GM12878 (cell line): Measurements from ENCODE around the gene TEPSIN. TPM values are rescaled to one million over a fixed set of nuclear protein-coding genes. Genes with fewer than 3 reads are reported as not detected.

Source experiments
- ATAC-seq: fragments of 200-7000 bp; cut with Tn5 transposase; 3 replicates; pipeline ENCODE4 v1.9.1; 2020; ENCODE audit warnings: mild to moderate bottlenecking, moderate library complexity
- BruUV-seq: library from RNA; stranded (reverse); fragments of 400-500 nt; replicated peaks from 2 replicates; lab custom pipeline; 2021; lab: Mats Ljungman, UMichigan
- CTCF ChIA-PET: fragments of 300-600 bp; sonication (Branson Sonifier 250); formaldehyde crosslinking; extraction: SDS; loops from one replicate; lab custom pipeline; 2021; ENCODE audit warnings: inconsistent platforms; lab: Yijun Ruan, JAX
- POLR2A ChIA-PET: fragments of 350-600 bp; formaldehyde crosslinking; extraction: SDS; loops from one replicate; lab custom pipeline; 2021; ENCODE audit warnings: inconsistent platforms; lab: Charles Lee
- RAD21 ChIA-PET: fragments of 300-600 bp; sonication (Branson Sonifier 250); formaldehyde crosslinking; loops from one replicate; lab custom pipeline; 2023; ENCODE audit warnings: antibody characterized with exemption; ENCODE audit not compliant: unreplicated experiment; lab: Charles Lee
- SMC1A ChIA-PET: fragments of 300-600 bp; sonication (Branson Sonifier 250); formaldehyde crosslinking; loops from one replicate; lab custom pipeline; 2023; ENCODE audit not compliant: unreplicated experiment, uncharacterized antibody; lab: Charles Lee
- DNase-seq: peaks from one replicate; pipeline ENCODE4 v3.0.0-alpha.2; 2011; ENCODE audit warnings: low read depth, low spot score
- FAIRE-seq: peaks from 3 replicates; lab custom pipeline; 2011; peaks lifted over from hg19 to GRCh38; lab: Jason Lieb, UNC
- H2AFZ ChIP-seq: 2 replicates; pipeline ENCODE4 v1.6.0; 2011; ENCODE audit warnings: low read depth, low read length, control low read depth; ENCODE audit not compliant: control insufficient read depth
- H3K27ac ChIP-seq: 2 replicates; pipeline ENCODE4 v1.5.1; 2011; ENCODE audit warnings: control low read depth; ENCODE audit not compliant: control insufficient read depth, insufficient read depth
- H3K27me3 ChIP-seq, 2 experiments: replicated peaks in 1 of 2; 2 replicates each; pipeline versions ENCODE4 v1.6.0 to v1.6.1; 2011; ENCODE audit warnings: low read length in 1 of 2; ENCODE audit not compliant: control insufficient read depth in 2 of 2, insufficient read depth in 2 of 2
- H3K36me3 ChIP-seq, 2 experiments: 2 replicates each; pipeline ENCODE4 v1.5.1; 2011; ENCODE audit warnings: low read length in 1 of 2; ENCODE audit not compliant: control insufficient read depth in 2 of 2, insufficient read depth in 2 of 2
- H3K4me1 ChIP-seq: 2 replicates; pipeline ENCODE4 v1.6.1; 2011; ENCODE audit warnings: mild to moderate bottlenecking, low read length, moderate library complexity, mixed read lengths; ENCODE audit not compliant: control insufficient read depth, insufficient read depth
- H3K4me2 ChIP-seq: 2 replicates; pipeline ENCODE4 v1.6.0; 2011; ENCODE audit warnings: control low read depth; ENCODE audit not compliant: control insufficient read depth, insufficient read depth
- H3K4me3 ChIP-seq: fragments of 200-600 bp; sonication (generic); 2 replicates; pipeline ENCODE4 v1.5.1; 2016
- H3K79me2 ChIP-seq: 2 replicates; pipeline ENCODE4 v1.6.0; 2011; ENCODE audit warnings: low read length; ENCODE audit not compliant: control insufficient read depth, insufficient read depth
- H3K9ac ChIP-seq: 2 replicates; pipeline ENCODE4 v1.8.0; 2011; ENCODE audit warnings: low read length, control low read depth, mixed read lengths; ENCODE audit not compliant: control insufficient read depth, insufficient read depth
- H3K9me3 ChIP-seq: replicated peaks from 3 replicates; pipeline ENCODE4 v1.5.1; 2011; ENCODE audit warnings: mild to moderate bottlenecking, low read length; ENCODE audit not compliant: control insufficient read depth, insufficient read depth
- H4K20me1 ChIP-seq: 2 replicates; pipeline ENCODE4 v1.6.0; 2011; ENCODE audit not compliant: control insufficient read depth, insufficient read depth
- BMI1 ChIP-seq: fragments of 450-650 bp; IDR thresholded peaks from 2 replicates; pipeline ENCODE4 v1.6.1; 2016; ENCODE audit warnings: mild to moderate bottlenecking, moderate library complexity, borderline replicate concordance
- CREB1 ChIP-seq: IDR thresholded peaks from 2 replicates; pipeline ENCODE4 v1.6.1; 2012; ENCODE audit warnings: low read depth, mild to moderate bottlenecking, inconsistent platforms
- ETV6 ChIP-seq, 2 experiments: fragments of 450-650 bp in 1 of 2; IDR thresholded peaks in 1 of 2; conservative IDR thresholded peaks in 1 of 2; 2 replicates each; pipeline ENCODE4 v1.6.1; 2014; ENCODE audit warnings: antibody characterized with exemption in 1 of 2, borderline replicate concordance in 1 of 2, low read depth in 1 of 2, mild to moderate bottlenecking in 1 of 2, moderate library complexity in 1 of 2
- IKZF1 ChIP-seq: fragments of 450-650 bp; conservative IDR thresholded peaks from 2 replicates; pipeline ENCODE4 v1.6.1; 2017; ENCODE audit warnings: antibody characterized with exemption, mild to moderate bottlenecking
- JUNB ChIP-seq: IDR thresholded peaks from 2 replicates; pipeline ENCODE4 v1.6.1; 2016; ENCODE audit warnings: antibody characterized with exemption, mild to moderate bottlenecking
- MEF2B ChIP-seq: fragments of 450-650 bp; IDR thresholded peaks from 2 replicates; pipeline ENCODE4 v1.6.1; 2018; ENCODE audit warnings: mild to moderate bottlenecking, moderate library complexity; ENCODE audit not compliant: partially characterized antibody, poor library complexity, severe bottlenecking
- MYC ChIP-seq: IDR thresholded peaks from 2 replicates; pipeline ENCODE4 v1.6.1; 2011; ENCODE audit warnings: mild to moderate bottlenecking, low read length, moderate library complexity, inconsistent platforms; ENCODE audit not compliant: insufficient read depth, insufficient replicate concordance, insufficient read length, severe bottlenecking
- PAX8 ChIP-seq: fragments of 450-650 bp; IDR thresholded peaks from 2 replicates; pipeline ENCODE4 v1.6.1; 2017; ENCODE audit warnings: mild to moderate bottlenecking, moderate library complexity
- RAD51 ChIP-seq: fragments of 450-650 bp; IDR thresholded peaks from 2 replicates; pipeline ENCODE4 v1.6.1; 2016; ENCODE audit warnings: moderate library complexity, mild to moderate bottlenecking, inconsistent platforms
- RBBP5 ChIP-seq: fragments of 200-600 bp; sonication (generic); conservative IDR thresholded peaks from 2 replicates; pipeline ENCODE4 v1.6.1; 2016
- RFX5 ChIP-seq: IDR thresholded peaks from 2 replicates; pipeline ENCODE4 v1.6.1; 2011; ENCODE audit warnings: low read depth, low read length, improper control_type of control experiment
- RUNX3 ChIP-seq: IDR thresholded peaks from 2 replicates; pipeline ENCODE4 v1.6.1; 2012; ENCODE audit warnings: low read length, inconsistent platforms
- SREBF1 ChIP-seq: IDR thresholded peaks from 2 replicates; pipeline ENCODE4 v1.6.1; 2012; ENCODE audit warnings: mild to moderate bottlenecking, low read length
- ZNF24 ChIP-seq: fragments of 450-650 bp; IDR thresholded peaks from 2 replicates; pipeline ENCODE4 v1.6.1; 2017; ENCODE audit warnings: antibody characterized with exemption, mild to moderate bottlenecking
- ZSCAN29 ChIP-seq: fragments of 450-650 bp; IDR thresholded peaks from 2 replicates; pipeline ENCODE4 v1.6.1; 2017; ENCODE audit warnings: mild to moderate bottlenecking, moderate library complexity
- WGBS: methylation state at CpG from one replicate; pipeline ENCODE4 v1.1.6; 2016; ENCODE audit warnings: low lambda C conversion rate; ENCODE audit not compliant: insufficient replicate concordance, insufficient coverage; ENCODE audit errors: missing lambda C conversion rate; 5-methylcytosine and 5-hydroxymethylcytosine counted together
- in situ Hi-C: fragments of 300-500 bp; cut with MboI; formaldehyde crosslinking; loops from 9 replicates; pipeline ENCODE4 v1.14.3; 2018; ENCODE audit warnings: mixed read lengths
- intact Hi-C: fragments of 100-400 bp; cut with micrococcal nuclease; formaldehyde crosslinking; loops from one replicate; pipeline ENCODE4 v1.14.2; 2022; ENCODE audit not compliant: unreplicated experiment
- polyA plus RNA-seq, 11 experiments: library from polyadenylated mRNA; depleted of rRNA in 4 of 11; unstranded in 6 of 11; stranded (reverse) in 5 of 11; fragments of >200 nt; fragmentation: Nextera tagmentation in 4 of 11; fragmentation: Illumina TruSeq in 1 of 11; extraction: Ambion mirVana in 4 of 11; extraction: Trizol in 1 of 11; gene quantifications; 1 replicate in 1 of 11; 2 replicates in 10 of 11; pipeline versions ENCODE4 v1.2.1 to v1.2.3, GENCODE V29; 2011 to 2016; ENCODE audit warnings: inconsistent platforms in 2 of 11, missing spikeins in 2 of 11, low read depth in 1 of 11
- total RNA-seq, 4 experiments: library from RNA; depleted of rRNA in 3 of 4; stranded (reverse); fragments of >200 nt in 3 of 4; fragmentation: Illumina TruSeq in 1 of 4; extraction: Trizol in 1 of 4; gene quantifications; 2 replicates each; pipeline versions ENCODE4 v1.2.1 to v1.2.3, GENCODE V29; 2013 to 2021
- TF ChIP-seq, protein P1 (sequence below): IDR thresholded peaks from 2 replicates; pipeline ENCODE4 v1.6.1; 2012; ENCODE audit warnings: low read depth, low read length, improper control_type of control experiment
- TF ChIP-seq, protein P2 (sequence below): fragments of 450-650 bp; IDR thresholded peaks from 2 replicates; pipeline ENCODE4 v1.6.1; 2016; ENCODE audit warnings: mild to moderate bottlenecking
- TF ChIP-seq, protein P3 (sequence below): IDR thresholded peaks from 2 replicates; pipeline ENCODE4 v1.6.1; 2012; ENCODE audit warnings: low read depth, low read length, improper control_type of control experiment

TEPSIN gene
- total and polyA plus RNA-seq, 10 of the 15 experiments (the other 5 are each of a cell fraction or from before 2014, with no cell fraction given) = 0.87 to 36.7 (median 5.3) TPM

DNA sequence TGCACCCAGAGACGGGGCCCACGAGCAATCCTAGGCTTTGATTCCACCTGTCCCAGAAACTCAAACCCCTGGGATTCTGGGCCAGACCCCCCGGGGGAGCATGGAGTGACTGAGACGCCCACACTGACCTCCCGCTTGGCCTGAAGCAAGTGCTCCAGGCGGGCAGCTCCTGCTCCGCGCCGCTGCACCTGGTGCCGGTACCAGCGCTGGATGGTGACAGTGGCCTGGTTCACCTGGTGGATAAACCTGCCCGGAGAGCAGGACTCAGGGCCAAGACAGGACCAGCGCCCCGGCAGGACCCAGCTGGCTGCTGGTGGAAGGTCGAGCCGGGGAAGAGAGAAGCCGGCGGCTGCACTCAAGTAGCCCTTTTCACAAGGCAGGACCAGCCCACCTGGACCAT is 38.7 kb downstream of the TEPSIN start:
- in situ Hi-C loops = no loop called here
- BruUV-seq = no TSS peak

DNA sequence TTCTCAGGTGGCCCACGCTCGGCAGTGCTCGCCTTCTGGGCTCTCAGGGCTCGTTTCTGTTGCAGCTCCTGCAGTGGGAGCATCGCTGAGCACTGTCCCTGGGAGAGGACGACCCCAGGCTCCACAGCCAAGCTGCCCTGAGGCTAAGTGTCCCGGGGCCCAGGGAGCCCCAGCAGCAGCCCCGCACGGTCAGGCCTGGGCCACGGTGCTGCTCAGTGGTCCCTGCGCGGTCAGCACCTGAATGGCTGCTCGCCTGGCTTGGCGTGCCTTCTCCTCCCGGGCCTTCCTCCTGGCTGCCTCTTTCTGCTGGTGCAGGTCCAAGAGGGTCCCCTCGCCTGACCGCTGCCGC is 39.4 kb downstream of the TEPSIN start:
- intact Hi-C loops (no loop called here), in situ Hi-C loops (no loop called here)
- no peaks in the 10 kb centered on the region for H3K9me3 ChIP-seq
- 83% methylated on average over 18 of the region's 18 CpGs for WGBS
- RAD21 ChIA-PET = no interaction called here
- H3K4me2 ChIP-seq = no peak overlapping the region
- TF ChIP-seq IKZF1 (no peak), RAD51 (no peak), PAX8 (no peak), MYC (no peak), JUNB (no peak), RUNX3 (no peak), ZNF24 (no peak), ZSCAN29 (no peak), BMI1 (no peak), RFX5 (no peak), RBBP5 (no peak), ETV6 (conservative IDR thresholded peaks at IDR 0.05 in 1 of 2, IDR thresholded peaks at IDR 0.05 in 1 of 2; ENCODE audit: borderline replicate concordance in 1 of 2, low read depth in 1 of 2) (no peak)
- TF ChIP-seq, protein P1, sequence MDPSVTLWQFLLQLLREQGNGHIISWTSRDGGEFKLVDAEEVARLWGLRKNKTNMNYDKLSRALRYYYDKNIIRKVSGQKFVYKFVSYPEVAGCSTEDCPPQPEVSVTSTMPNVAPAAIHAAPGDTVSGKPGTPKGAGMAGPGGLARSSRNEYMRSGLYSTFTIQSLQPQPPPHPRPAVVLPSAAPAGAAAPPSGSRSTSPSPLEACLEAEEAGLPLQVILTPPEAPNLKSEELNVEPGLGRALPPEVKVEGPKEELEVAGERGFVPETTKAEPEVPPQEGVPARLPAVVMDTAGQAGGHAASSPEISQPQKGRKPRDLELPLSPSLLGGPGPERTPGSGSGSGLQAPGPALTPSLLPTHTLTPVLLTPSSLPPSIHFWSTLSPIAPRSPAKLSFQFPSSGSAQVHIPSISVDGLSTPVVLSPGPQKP = no peak
- TF ChIP-seq, all 136 proteins: peak for 0
- Histone ChIP-seq H3K36me3 (peaks cover 4 to 7% of the 10 kb centered on the region in 2 experiments; a peak in 2 of 4 replicates), H3K9ac (no peak overlapping the region), H2AFZ (no peak overlapping the region), H3K27me3 (no peaks in the 10 kb centered on the region), H3K4me3 (no peak overlapping the region), H3K4me1 (no peaks in the 10 kb centered on the region), H3K27ac (no peak overlapping the region), H4K20me1 (no peaks in the 10 kb centered on the region), H3K79me2 (no peaks in the 10 kb centered on the region)
- CTCF ChIA-PET = no interaction called here
- SMC1A ChIA-PET = no interaction called here
- DNase-seq (no peak), ATAC-seq (no peak), FAIRE-seq (no peak)
- BruUV-seq = no TSS peak
- POLR2A ChIA-PET = no interaction called here

More for the DNA sequence above, 38.7 kb downstream of the TEPSIN start:
- Histone ChIP-seq H3K36me3 (peaks cover 4 to 6% of the 10 kb centered on the region in 2 experiments; a peak in 2 of 4 replicates), H2AFZ (no peak overlapping the region), H3K4me2 (no peak overlapping the region), H3K27me3 (no peaks in the 10 kb centered on the region), H3K9me3 (no peaks in the 10 kb centered on the region), H3K9ac (no peak overlapping the region), H4K20me1 (no peaks in the 10 kb centered on the region), H3K4me1 (no peaks in the 10 kb centered on the region), H3K4me3 (no peak overlapping the region), H3K27ac (no peak overlapping the region), H3K79me2 (no peaks in the 10 kb centered on the region)
- intact Hi-C loops = no loop called here
- ChIA-PET CTCF (no interaction called here), SMC1A (no interaction called here), POLR2A (no interaction called here), RAD21 (no interaction called here)
- 92% methylated on average over 18 of the region's 18 CpGs for WGBS
- FAIRE-seq = no peak
- ATAC-seq = no peak
- DNase-seq = no peak
- TF ChIP-seq, protein P2, sequence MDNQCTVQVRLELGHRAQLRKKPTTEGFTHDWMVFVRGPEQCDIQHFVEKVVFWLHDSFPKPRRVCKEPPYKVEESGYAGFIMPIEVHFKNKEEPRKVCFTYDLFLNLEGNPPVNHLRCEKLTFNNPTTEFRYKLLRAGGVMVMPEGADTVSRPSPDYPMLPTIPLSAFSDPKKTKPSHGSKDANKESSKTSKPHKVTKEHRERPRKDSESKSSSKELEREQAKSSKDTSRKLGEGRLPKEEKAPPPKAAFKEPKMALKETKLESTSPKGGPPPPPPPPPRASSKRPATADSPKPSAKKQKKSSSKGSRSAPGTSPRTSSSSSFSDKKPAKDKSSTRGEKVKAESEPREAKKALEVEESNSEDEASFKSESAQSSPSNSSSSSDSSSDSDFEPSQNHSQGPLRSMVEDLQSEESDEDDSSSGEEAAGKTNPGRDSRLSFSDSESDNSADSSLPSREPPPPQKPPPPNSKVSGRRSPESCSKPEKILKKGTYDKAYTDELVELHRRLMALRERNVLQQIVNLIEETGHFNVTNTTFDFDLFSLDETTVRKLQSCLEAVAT = no peak
- TF ChIP-seq SREBF1 (no peak), MEF2B (no peak), RFX5 (no peak), CREB1 (no peak)
- TF ChIP-seq, protein P3, sequence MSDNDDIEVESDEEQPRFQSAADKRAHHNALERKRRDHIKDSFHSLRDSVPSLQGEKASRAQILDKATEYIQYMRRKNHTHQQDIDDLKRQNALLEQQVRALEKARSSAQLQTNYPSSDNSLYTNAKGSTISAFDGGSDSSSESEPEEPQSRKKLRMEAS = no peak
